ENCODE results near the gene HOXD8. TPM values are rescaled to one million over a fixed set of nuclear protein-coding genes. Genes with fewer than 3 reads are reported as not detected.
A peak's percentile ranks its signal among the peaks of the same experiment; 100 is the strongest.

HOXD8 gene
- total RNA-seq, 1 donor from 2014 or later: not detected

DNA sequence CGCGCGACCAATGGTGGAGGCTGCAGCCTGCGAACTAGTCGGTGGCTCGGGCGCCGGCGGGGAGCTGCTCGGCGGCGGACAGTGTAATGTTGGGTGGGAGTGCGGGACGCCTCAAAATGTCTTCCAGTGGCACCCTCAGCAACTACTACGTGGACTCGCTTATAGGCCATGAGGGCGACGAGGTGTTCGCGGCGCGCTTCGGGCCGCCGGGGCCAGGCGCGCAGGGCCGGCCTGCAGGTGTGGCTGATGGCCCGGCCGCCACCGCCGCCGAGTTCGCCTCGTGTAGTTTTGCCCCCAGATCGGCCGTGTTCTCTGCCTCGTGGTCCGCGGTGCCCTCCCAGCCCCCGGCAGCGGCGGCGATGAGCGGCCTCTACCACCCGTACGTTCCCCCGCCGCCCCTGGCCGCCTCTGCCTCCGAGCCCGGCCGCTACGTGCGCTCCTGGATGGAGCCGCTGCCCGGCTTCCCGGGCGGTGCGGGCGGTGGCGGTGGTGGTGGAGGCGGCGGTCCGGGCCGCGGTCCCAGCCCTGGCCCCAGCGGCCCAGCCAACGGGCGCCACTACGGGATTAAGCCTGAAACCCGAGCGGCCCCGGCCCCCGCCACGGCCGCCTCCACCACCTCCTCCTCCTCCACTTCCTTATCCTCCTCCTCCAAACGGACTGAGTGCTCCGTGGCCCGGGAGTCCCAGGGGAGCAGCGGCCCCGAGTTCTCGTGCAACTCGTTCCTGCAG lies 6.7 kb upstream of the HOXD8 start, which contains the start of gene HOXD9:
HOXD9 (plus strand) TSS at position 37 of the 728 bp plus-strand sequence; CDS start at position 87, 50 bp downstream.
- H3K4me3 ChIP-seq (ENCODE audit: insufficient read depth, low read depth, low read length): no peak within 1 kb of the TSS

DNA sequence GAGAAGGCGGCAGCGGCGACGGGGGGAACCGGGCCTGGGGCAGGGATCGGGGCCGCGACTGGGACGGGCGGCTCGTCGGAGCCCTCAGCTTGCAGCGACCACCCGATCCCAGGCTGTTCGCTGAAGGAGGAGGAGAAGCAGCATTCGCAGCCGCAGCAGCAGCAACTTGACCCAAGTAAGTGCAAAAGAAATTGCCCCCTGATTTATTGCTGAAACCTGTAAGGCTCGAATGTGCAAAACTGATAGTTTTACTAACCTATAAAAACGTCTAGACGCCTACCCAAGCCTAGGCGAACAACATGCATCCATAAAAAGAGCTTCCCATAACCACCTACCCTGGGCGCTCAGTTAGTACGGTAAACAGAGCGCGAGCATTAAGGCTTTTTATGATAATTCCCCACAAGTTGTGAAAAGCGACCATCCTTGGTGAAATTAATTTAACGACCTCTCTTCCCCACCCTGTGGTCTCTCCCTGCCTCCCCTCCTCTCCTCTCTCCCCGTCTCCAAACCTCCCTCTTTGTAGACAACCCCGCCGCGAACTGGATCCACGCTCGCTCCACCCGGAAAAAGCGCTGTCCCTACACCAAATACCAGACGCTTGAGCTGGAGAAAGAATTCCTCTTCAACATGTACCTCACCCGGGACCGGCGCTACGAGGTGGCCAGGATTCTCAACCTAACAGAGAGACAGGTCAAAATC lies 5.9 kb upstream of the HOXD8 start:
- peaks cover 3% of the 10 kb centered on the region for H3K4me1 Mint-ChIP-seq (ENCODE audit: low read depth, unreplicated experiment)
- H2AFZ ChIP-seq (ENCODE audit: low read depth, low read length): no peak overlapping the region

More for the DNA sequence above, 6.7 kb upstream of the HOXD8 start, which contains the start of gene HOXD9:
- Mint-ChIP-seq H3K9me3 (ENCODE audit: unreplicated experiment) (peaks cover 29% of the 10 kb centered on the region), H3K4me1 (ENCODE audit: low read depth, unreplicated experiment) (no peaks in the 10 kb centered on the region), H3K4me3 (ENCODE audit: unreplicated experiment) (no peak within 1 kb of the TSS), H3K36me3 (ENCODE audit: low read depth, unreplicated experiment) (peaks cover 2% of the 10 kb centered on the region), H3K27ac (ENCODE audit: unreplicated experiment) (peak within 1 kb of the TSS; percentile 75), H3K27me3 (ENCODE audit: low read depth, unreplicated experiment) (peaks cover 76% of the 10 kb centered on the region)
- Histone ChIP-seq H2AFZ (ENCODE audit: low read depth, low read length) (no peak within 1 kb of the TSS), H3K4me1 (ENCODE audit: insufficient read depth, low read length) (peaks cover 8% of the 10 kb centered on the region), H4K20me1 (ENCODE audit: insufficient read depth, low read length) (no peaks in the 10 kb centered on the region), H3K36me3 (ENCODE audit: insufficient read depth, low read length) (no peaks in the 10 kb centered on the region), H3K27ac (ENCODE audit: low read depth, low read length) (no peak within 1 kb of the TSS), H3K4me2 (ENCODE audit: low read length) (peak within 1 kb of the TSS; percentile 67), H3K9me3 (ENCODE audit: insufficient read depth, low read depth, low read length) (peaks cover 3% of the 10 kb centered on the region), H3K9ac (ENCODE audit: low read length) (no peak within 1 kb of the TSS), H3K79me2 (ENCODE audit: insufficient read depth, low read length) (no peaks in the 10 kb centered on the region), H3K27me3 (ENCODE audit: insufficient read depth, low read length) (peaks cover 99% of the 10 kb centered on the region)
- TF ChIP-seq, protein P1, sequence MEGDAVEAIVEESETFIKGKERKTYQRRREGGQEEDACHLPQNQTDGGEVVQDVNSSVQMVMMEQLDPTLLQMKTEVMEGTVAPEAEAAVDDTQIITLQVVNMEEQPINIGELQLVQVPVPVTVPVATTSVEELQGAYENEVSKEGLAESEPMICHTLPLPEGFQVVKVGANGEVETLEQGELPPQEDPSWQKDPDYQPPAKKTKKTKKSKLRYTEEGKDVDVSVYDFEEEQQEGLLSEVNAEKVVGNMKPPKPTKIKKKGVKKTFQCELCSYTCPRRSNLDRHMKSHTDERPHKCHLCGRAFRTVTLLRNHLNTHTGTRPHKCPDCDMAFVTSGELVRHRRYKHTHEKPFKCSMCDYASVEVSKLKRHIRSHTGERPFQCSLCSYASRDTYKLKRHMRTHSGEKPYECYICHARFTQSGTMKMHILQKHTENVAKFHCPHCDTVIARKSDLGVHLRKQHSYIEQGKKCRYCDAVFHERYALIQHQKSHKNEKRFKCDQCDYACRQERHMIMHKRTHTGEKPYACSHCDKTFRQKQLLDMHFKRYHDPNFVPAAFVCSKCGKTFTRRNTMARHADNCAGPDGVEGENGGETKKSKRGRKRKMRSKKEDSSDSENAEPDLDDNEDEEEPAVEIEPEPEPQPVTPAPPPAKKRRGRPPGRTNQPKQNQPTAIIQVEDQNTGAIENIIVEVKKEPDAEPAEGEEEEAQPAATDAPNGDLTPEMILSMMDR (IDR thresholded peaks at IDR 0.05; ENCODE audit: insufficient read depth, low read depth, low read length): no peak
- TF ChIP-seq EZH2 (IDR thresholded peaks at IDR 0.05; ENCODE audit: insufficient read depth, low read length): peak; percentile 94
- FAIRE-seq (no peak), DNase-seq (ENCODE audit: low read depth) (no peak)

More for the DNA sequence above, 5.9 kb upstream of the HOXD8 start:
- Histone ChIP-seq H3K27me3 (ENCODE audit: insufficient read depth, low read length) (peaks cover 99% of the 10 kb centered on the region), H3K9ac (ENCODE audit: low read length) (no peak overlapping the region), H3K36me3 (ENCODE audit: insufficient read depth, low read length) (no peaks in the 10 kb centered on the region), H3K4me2 (ENCODE audit: low read length) (peak overlapping the region; percentile 67), H3K79me2 (ENCODE audit: insufficient read depth, low read length) (no peaks in the 10 kb centered on the region), H3K4me3 (ENCODE audit: insufficient read depth, low read depth, low read length) (no peak overlapping the region), H3K27ac (ENCODE audit: low read depth, low read length) (no peak overlapping the region), H3K9me3 (ENCODE audit: insufficient read depth, low read depth, low read length) (peaks cover 3% of the 10 kb centered on the region), H4K20me1 (ENCODE audit: insufficient read depth, low read length) (no peaks in the 10 kb centered on the region), H3K4me1 (ENCODE audit: insufficient read depth, low read length) (peaks cover 8% of the 10 kb centered on the region)
- Mint-ChIP-seq H3K9me3 (ENCODE audit: unreplicated experiment) (peaks cover 27% of the 10 kb centered on the region), H3K36me3 (ENCODE audit: low read depth, unreplicated experiment) (peaks cover 2% of the 10 kb centered on the region), H3K27me3 (ENCODE audit: low read depth, unreplicated experiment) (peaks cover 76% of the 10 kb centered on the region), H3K27ac (ENCODE audit: unreplicated experiment) (peak overlapping the region; percentile 75), H3K4me3 (ENCODE audit: unreplicated experiment) (no peak overlapping the region)
- FAIRE-seq (no peak), DNase-seq (ENCODE audit: low read depth) (no peak)
- peak; percentile 47 for TF ChIP-seq EZH2 (IDR thresholded peaks at IDR 0.05; ENCODE audit: insufficient read depth, low read length)
- TF ChIP-seq, protein P1 (IDR thresholded peaks at IDR 0.05; ENCODE audit: insufficient read depth, low read depth, low read length): no peak
